ENCODE data around the gene SERINC2. TPM values are rescaled to one million over a fixed set of nuclear protein-coding genes. Genes with fewer than 3 reads are reported as not detected.

SERINC2 gene
- total and polyA plus RNA-seq, 2 of the 4 experiments (the other 2 are of a cell fraction): 2.0 to 59.5 TPM

GRCh38 chr1:31376375-31377134, 36.5 kb upstream of the SERINC2 start:
- H3K27me3 ChIP-seq (ENCODE audit: control insufficient read depth, insufficient read depth, low read length): no peaks in the 10 kb centered on the region
- H3K9me3 ChIP-seq (ENCODE audit: control insufficient read depth, insufficient read depth, low read length): no peaks in the 10 kb centered on the region
- H2BK120ac ChIP-seq (ENCODE audit: low read depth, low read length): peak overlapping the region; percentile 41; the same call in 1 of the 2 replicates
- 13% methylated on average over 3 of the region's 8 CpGs; no CpG with 5 or more reads in 1 of the 2 experiments for WGBS, 2 experiments (ENCODE audit: extremely low coverage in 2 of 2, insufficient read length in 1 of 2)
- no peak overlapping the region for H3K27ac ChIP-seq (ENCODE audit: insufficient read depth, low read length)
- BruUV-seq (replicated peaks): no TSS peak
- no peak overlapping the region; the same call in 2 of the 3 replicates for H2BK15ac ChIP-seq (ENCODE audit: low read depth, low read length)
- H3K4ac ChIP-seq (ENCODE audit: low read depth, low read length): peak overlapping the region; percentile 14; the same call in 1 of the 2 replicates
- no peaks in the 10 kb centered on the region for H3K79me1 ChIP-seq (ENCODE audit: low read depth in 1 of 2, low read length in 2 of 2)
- no peak overlapping the region for H3K14ac ChIP-seq (replicated peaks; ENCODE audit: low read depth, low read length)
- in situ Hi-C loops (cut with MboI; ENCODE audit: low sequenced_read_pairs) (no loop called here), dilution Hi-C loops (cut with HindIII; ENCODE audit: low sequenced_read_pairs, unreplicated experiment) (no loop called here), intact Hi-C loops (cut with micrococcal nuclease) (no loop called here)
- H3K56ac ChIP-seq (ENCODE audit: extremely low read depth, insufficient read depth, low read length): no peak overlapping the region
- no peak overlapping the region for H2AK9ac ChIP-seq (replicated peaks; ENCODE audit: low read depth, low read length, poor library complexity)
- peak overlapping the region; percentile 89 for H2AFZ ChIP-seq (replicated peaks; ENCODE audit: low read length, poor library complexity)
- H2BK20ac ChIP-seq (ENCODE audit: low read depth, low read length): peak overlapping the region; percentile 13; the same call in 1 of the 2 replicates
- H4K91ac ChIP-seq (ENCODE audit: insufficient read depth, low read depth, low read length): no peak overlapping the region
- H2AK5ac ChIP-seq (ENCODE audit: low read depth, low read length): peak overlapping the region; percentile 31; the same call in 1 of the 2 replicates
- DNase-seq: peak; percentile 98
- H4K20me1 ChIP-seq (ENCODE audit: insufficient read depth, low read length): no peaks in the 10 kb centered on the region
- peaks cover 7% of the 10 kb centered on the region for H3K4me1 ChIP-seq (ENCODE audit: control insufficient read depth, insufficient read depth, low read length)
- no peak overlapping the region for H4K5ac ChIP-seq (ENCODE audit: low read depth, low read length)
- H3K23ac ChIP-seq (ENCODE audit: low read depth, low read length): no peak overlapping the region
- no peak overlapping the region for H3K18ac ChIP-seq (ENCODE audit: low read depth, low read length)
- H4K8ac ChIP-seq (ENCODE audit: low read depth in 2 of 2, low read length in 2 of 2): peak overlapping the region in 1 of 2 experiments; percentile 41; a peak in 1 of 4 replicates
- H3K9me1 ChIP-seq (ENCODE audit: insufficient read depth, low read length): peaks cover 7% of the 10 kb centered on the region
- no peak overlapping the region for H3K4me2 ChIP-seq (ENCODE audit: low read depth, low read length)
- H3K36me3 ChIP-seq (ENCODE audit: control insufficient read depth, insufficient read depth, low read length): no peaks in the 10 kb centered on the region
- no peak overlapping the region for H3K4me3 ChIP-seq (ENCODE audit: insufficient read depth, low read depth, low read length)
- H3K9ac ChIP-seq (ENCODE audit: low read depth, low read length): no peak overlapping the region
- ATAC-seq (ENCODE audit: low read depth): peak; percentile 85
- ChIA-PET CTCF (interaction anchor here (0.7 kb wide), 1 partner anchor 45 kb away, joined by 3 read pairs; no protein-coding TSS in a partner anchor), POLR2A (ENCODE audit: unreplicated experiment) (no interaction called here)
- H2BK5ac ChIP-seq (ENCODE audit: low read depth, low read length, poor library complexity, severe bottlenecking): no peak overlapping the region
- TF ChIP-seq MXI1 (IDR thresholded peaks at IDR 0.05; ENCODE audit: borderline replicate concordance, low read depth, low read length) (no peak), MAFK (IDR thresholded peaks at IDR 0.05; ENCODE audit: low read depth, low read length) (peak; percentile 33; the same call in 1 of the 2 replicates), RCOR1 (IDR thresholded peaks at IDR 0.05; ENCODE audit: insufficient replicate concordance, low read length) (peak; percentile 98), SMC3 (IDR thresholded peaks at IDR 0.05; ENCODE audit: low read depth, low read length) (no peak), BHLHE40 (IDR thresholded peaks at IDR 0.05; ENCODE audit: low read depth, low read length) (no peak; the same call in 1 of the 2 replicates), NFE2L2 (IDR thresholded peaks at IDR 0.05; ENCODE audit: low read depth, low read length) (no peak), FOS (IDR thresholded peaks at IDR 0.05; ENCODE audit: low read depth, low read length) (peak; percentile 33; the same call in 1 of the 2 replicates), CEBPB (IDR thresholded peaks at IDR 0.05; ENCODE audit: low read depth, low read length) (no peak), USF2 (IDR thresholded peaks at IDR 0.05; ENCODE audit: low read depth, low read length) (0 out of 2 replicates have a peak, but pooled peaks have one; percentile 15), RAD21 (IDR thresholded peaks at IDR 0.05; ENCODE audit: low read length) (no peak), CHD1 (IDR thresholded peaks at IDR 0.05; ENCODE audit: low read depth, low read length) (no peak), POLR2A (IDR thresholded peaks at IDR 0.05; ENCODE audit: low read depth, low read length) (no peak), RFX5 (IDR thresholded peaks at IDR 0.05; ENCODE audit: low read depth, low read length) (no peak), MAZ (IDR thresholded peaks at IDR 0.05; ENCODE audit: borderline replicate concordance, low read depth, low read length) (peak; percentile 69; the same call in 1 of the 2 replicates)
- TF ChIP-seq, protein P1, sequence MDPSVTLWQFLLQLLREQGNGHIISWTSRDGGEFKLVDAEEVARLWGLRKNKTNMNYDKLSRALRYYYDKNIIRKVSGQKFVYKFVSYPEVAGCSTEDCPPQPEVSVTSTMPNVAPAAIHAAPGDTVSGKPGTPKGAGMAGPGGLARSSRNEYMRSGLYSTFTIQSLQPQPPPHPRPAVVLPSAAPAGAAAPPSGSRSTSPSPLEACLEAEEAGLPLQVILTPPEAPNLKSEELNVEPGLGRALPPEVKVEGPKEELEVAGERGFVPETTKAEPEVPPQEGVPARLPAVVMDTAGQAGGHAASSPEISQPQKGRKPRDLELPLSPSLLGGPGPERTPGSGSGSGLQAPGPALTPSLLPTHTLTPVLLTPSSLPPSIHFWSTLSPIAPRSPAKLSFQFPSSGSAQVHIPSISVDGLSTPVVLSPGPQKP (IDR thresholded peaks at IDR 0.05; ENCODE audit: borderline replicate concordance, low read depth, low read length): no peak

All from IMR-90 (cell line).